ENCODE data around the gene SLC30A1.

Gene SLC30A1

DNA sequence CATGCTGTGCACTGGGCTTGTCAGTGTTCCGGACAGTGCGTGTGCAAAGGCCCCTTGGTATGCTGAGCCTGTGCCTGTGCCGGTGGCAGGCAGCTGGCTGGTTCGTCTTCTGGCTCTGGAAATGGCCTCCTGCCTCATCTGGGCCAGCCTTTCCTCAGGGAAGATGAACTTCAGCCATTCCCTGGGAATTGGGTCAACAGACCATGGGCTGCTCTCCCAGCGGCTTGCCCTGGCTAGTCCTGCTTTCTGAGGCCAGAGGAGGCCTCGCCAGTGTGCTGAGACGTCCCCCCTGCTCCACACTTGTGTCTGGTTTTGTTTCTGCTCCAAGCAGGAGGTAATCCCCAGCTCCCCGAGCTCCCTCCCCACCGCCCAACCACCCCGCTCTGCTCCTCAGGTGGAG is 54.4 kb downstream of the SLC30A1 start:
- no peak for TF ChIP-seq POLR2A (IDR thresholded peaks at IDR 0.05; ENCODE audit: low read depth, low read length)
- no peak for DNase-seq (ENCODE audit: insufficient read length, low spot score)
- FAIRE-seq = no peak

DNA sequence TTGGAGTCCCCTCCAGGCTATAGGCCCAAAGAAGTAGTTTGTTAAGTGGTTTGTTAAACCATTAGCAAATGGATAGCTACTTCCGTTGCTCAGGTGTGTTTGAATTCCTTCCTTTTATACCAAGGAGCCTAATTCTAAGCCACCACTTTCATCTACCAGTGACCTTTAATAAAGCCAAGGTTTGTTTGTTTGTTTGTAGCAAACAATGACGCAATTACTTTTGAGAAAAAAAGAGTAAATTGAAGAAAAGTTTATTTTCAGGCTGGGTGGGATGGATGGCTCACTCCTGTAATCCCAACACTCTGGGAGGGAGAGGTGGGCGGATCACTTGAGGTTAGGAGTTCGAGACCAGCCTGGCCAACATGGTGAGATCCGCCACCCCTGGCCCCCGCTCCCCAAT is 56.2 kb downstream of the SLC30A1 start:
- DNase-seq (ENCODE audit: insufficient read length, low spot score) (no peak), FAIRE-seq (no peak)
- TF ChIP-seq POLR2A (IDR thresholded peaks at IDR 0.05; ENCODE audit: low read depth, low read length) = no peak
